ENCODE results near the gene LMOD3. TPM values are rescaled to one million over a fixed set of nuclear protein-coding genes. Genes with fewer than 3 reads are reported as not detected.

The LMOD3 gene
- total and polyA plus RNA-seq, 9 of the 15 experiments (the other 6 are each of a cell fraction or from before 2014, with no cell fraction given) = 0.03 TPM; not detected in 8

DNA sequence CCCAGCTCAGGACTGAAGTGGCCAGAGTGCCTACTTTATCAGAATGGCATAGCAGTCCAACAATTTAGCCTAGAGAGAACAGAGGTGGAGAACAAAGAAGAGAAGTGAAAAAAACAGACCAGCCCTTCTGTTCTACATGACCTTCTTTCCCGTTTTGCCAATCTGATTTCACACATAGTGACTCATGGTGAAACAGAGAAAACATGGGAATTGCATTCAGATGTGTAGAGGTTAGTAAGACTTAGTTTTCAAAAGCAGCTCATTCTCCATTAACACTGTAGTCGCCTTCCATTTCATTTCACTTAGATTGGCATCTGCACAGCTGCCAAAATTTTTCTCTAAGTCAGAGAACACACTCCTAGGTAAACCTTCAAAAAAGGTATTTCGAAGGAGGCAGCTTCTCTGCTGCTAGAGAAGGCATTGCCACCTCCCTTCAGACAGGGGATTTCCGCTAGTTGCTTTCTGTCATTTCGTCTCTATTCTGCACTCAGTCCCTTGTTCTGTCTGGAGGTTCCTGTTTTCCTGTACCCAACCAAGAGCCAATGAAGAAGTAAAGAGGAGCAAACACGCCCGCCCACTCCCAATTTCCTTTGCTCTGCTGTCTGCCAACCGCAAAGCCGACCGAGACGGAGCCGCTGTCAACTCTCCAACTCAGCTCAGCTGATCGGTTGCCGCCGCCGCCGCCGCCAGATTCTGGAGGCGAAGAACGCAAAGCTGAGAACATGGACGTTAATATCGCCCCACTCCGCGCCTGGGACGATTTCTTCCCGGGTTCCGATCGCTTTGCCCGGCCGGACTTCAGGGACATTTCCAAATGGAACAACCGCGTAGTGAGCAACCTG lies 37.8 kb downstream of the LMOD3 start, which contains the start of gene ARL6IP5 (continued):
- TF ChIP-seq, protein P1, sequence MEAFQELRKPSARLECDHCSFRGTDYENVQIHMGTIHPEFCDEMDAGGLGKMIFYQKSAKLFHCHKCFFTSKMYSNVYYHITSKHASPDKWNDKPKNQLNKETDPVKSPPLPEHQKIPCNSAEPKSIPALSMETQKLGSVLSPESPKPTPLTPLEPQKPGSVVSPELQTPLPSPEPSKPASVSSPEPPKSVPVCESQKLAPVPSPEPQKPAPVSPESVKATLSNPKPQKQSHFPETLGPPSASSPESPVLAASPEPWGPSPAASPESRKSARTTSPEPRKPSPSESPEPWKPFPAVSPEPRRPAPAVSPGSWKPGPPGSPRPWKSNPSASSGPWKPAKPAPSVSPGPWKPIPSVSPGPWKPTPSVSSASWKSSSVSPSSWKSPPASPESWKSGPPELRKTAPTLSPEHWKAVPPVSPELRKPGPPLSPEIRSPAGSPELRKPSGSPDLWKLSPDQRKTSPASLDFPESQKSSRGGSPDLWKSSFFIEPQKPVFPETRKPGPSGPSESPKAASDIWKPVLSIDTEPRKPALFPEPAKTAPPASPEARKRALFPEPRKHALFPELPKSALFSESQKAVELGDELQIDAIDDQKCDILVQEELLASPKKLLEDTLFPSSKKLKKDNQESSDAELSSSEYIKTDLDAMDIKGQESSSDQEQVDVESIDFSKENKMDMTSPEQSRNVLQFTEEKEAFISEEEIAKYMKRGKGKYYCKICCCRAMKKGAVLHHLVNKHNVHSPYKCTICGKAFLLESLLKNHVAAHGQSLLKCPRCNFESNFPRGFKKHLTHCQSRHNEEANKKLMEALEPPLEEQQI (IDR thresholded peaks at IDR 0.05) = no peak
- no peak for TF ChIP-seq SREBF1 (IDR thresholded peaks at IDR 0.05; ENCODE audit: borderline replicate concordance, low read depth, low read length)
- TF ChIP-seq, protein P2, sequence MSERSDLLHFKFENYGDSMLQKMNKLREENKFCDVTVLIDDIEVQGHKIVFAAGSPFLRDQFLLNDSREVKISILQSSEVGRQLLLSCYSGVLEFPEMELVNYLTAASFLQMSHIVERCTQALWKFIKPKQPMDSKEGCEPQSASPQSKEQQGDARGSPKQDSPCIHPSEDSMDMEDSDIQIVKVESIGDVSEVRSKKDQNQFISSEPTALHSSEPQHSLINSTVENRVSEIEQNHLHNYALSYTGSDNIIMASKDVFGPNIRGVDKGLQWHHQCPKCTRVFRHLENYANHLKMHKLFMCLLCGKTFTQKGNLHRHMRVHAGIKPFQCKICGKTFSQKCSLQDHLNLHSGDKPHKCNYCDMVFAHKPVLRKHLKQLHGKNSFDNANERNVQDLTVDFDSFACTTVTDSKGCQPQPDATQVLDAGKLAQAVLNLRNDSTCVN (CRISPR knock-in tag; IDR thresholded peaks at IDR 0.05) = no peak
- TF ChIP-seq ZNF75A (CRISPR knock-in tag; IDR thresholded peaks at IDR 0.05) = no peak
- TF ChIP-seq NBN (IDR thresholded peaks at IDR 0.05; ENCODE audit: low read depth) = 0 out of 2 replicates have a peak, but pooled peaks have one; percentile 28
- no peak for TF ChIP-seq CEBPG (CRISPR knock-in tag; IDR thresholded peaks at IDR 0.05)
- TF ChIP-seq CEBPG (tag; conservative IDR thresholded peaks at IDR 0.05 in 1 of 2, IDR thresholded peaks at IDR 0.05 in 1 of 2) = no peak
- TF ChIP-seq MEIS2 (IDR thresholded peaks at IDR 0.05; ENCODE audit: partially characterized antibody) = peak; percentile 66
- TF ChIP-seq CHD1 (IDR thresholded peaks at IDR 0.05; ENCODE audit: low read length) = no peak
- no peak for TF ChIP-seq SMARCC2 (IDR thresholded peaks at IDR 0.05; ENCODE audit: low read depth)
- peak; percentile 45; the same call in 1 of the 2 replicates for TF ChIP-seq PHF8 (IDR thresholded peaks at IDR 0.05; ENCODE audit: borderline replicate concordance, low read length)
- TF ChIP-seq, protein P3, sequence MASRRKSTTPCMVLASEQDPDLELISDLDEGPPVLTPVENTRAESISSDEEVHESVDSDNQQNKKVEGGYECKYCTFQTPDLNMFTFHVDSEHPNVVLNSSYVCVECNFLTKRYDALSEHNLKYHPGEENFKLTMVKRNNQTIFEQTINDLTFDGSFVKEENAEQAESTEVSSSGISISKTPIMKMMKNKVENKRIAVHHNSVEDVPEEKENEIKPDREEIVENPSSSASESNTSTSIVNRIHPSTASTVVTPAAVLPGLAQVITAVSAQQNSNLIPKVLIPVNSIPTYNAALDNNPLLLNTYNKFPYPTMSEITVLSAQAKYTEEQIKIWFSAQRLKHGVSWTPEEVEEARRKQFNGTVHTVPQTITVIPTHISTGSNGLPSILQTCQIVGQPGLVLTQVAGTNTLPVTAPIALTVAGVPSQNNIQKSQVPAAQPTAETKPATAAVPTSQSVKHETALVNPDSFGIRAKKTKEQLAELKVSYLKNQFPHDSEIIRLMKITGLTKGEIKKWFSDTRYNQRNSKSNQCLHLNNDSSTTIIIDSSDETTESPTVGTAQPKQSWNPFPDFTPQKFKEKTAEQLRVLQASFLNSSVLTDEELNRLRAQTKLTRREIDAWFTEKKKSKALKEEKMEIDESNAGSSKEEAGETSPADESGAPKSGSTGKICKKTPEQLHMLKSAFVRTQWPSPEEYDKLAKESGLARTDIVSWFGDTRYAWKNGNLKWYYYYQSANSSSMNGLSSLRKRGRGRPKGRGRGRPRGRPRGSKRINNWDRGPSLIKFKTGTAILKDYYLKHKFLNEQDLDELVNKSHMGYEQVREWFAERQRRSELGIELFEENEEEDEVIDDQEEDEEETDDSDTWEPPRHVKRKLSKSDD (conservative IDR thresholded peaks at IDR 0.05; ENCODE audit: low read length) = no peak
- 0 out of 4 replicates have a peak, but pooled peaks of 1 of the 2 experiments have one; percentile 10 for TF ChIP-seq RAD21 (CRISPR knock-in tag; conservative IDR thresholded peaks at IDR 0.05 in 1 of 2, IDR thresholded peaks at IDR 0.05 in 1 of 2)
- no peak for TF ChIP-seq KLF16 (IDR thresholded peaks at IDR 0.05)
- TF ChIP-seq TBL1XR1 (IDR thresholded peaks at IDR 0.05; ENCODE audit: low read length in 2 of 2) = no peak
- TF ChIP-seq ETS2 (tag; IDR thresholded peaks at IDR 0.05; ENCODE audit: borderline replicate concordance, poor library complexity, severe bottlenecking) = no peak
- no peak for TF ChIP-seq MCM3 (IDR thresholded peaks at IDR 0.05)
- TF ChIP-seq ZKSCAN3 (CRISPR knock-in tag; IDR thresholded peaks at IDR 0.05) = no peak
- TF ChIP-seq BRD4 (IDR thresholded peaks at IDR 0.05) = no peak
- TF ChIP-seq, protein P4, sequence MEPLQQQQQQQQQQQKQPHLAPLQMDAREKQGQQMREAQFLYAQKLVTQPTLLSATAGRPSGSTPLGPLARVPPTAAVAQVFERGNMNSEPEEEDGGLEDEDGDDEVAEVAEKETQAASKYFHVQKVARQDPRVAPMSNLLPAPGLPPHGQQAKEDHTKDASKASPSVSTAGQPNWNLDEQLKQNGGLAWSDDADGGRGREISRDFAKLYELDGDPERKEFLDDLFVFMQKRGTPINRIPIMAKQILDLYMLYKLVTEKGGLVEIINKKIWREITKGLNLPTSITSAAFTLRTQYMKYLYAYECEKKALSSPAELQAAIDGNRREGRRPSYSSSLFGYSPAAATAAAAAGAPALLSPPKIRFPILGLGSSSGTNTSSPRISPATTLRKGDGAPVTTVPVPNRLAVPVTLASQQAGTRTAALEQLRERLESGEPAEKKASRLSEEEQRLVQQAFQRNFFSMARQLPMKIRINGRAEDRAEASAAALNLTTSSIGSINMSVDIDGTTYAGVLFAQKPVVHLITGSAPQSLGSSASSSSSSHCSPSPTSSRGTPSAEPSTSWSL (CRISPR knock-in tag; IDR thresholded peaks at IDR 0.05; ENCODE audit: borderline replicate concordance) = no peak

Measured in K562 (cell line).